HUES6 (cell line): Measurements from ENCODE around the gene CELF5.
"Not testable (repeated sequence)": the region's sequence is repeated elsewhere in the genome, so short reads cannot be mapped to it uniquely, and the experiment has no call there.

Experiments used
- H3K27ac ChIP-seq: 2 replicates; pipeline ENCODE4 v1.7.0; 2013; ENCODE audit warnings: low read depth, mild to moderate bottlenecking, low read length, inconsistent platforms
- H3K27me3 ChIP-seq: 2 replicates; pipeline ENCODE4 v1.6.1; 2013; ENCODE audit warnings: low read length; ENCODE audit not compliant: control insufficient read depth, insufficient read depth
- H3K36me3 ChIP-seq: 2 replicates; pipeline ENCODE4 v1.6.1; 2013; ENCODE audit warnings: low read length; ENCODE audit not compliant: control insufficient read depth, insufficient read depth
- H3K4me1 ChIP-seq: 2 replicates; pipeline ENCODE4 v1.6.1; 2013; ENCODE audit warnings: low read length; ENCODE audit not compliant: control insufficient read depth, insufficient read depth
- H3K4me3 ChIP-seq: 2 replicates; pipeline ENCODE4 v1.5.1; 2013; ENCODE audit warnings: low read depth, low read length
- H3K9ac ChIP-seq: one replicate; pipeline ENCODE4 v1.6.1; 2013; ENCODE audit warnings: mild to moderate bottlenecking, low read length
- H3K9me3 ChIP-seq: 2 replicates; pipeline ENCODE4 v1.6.1; 2013; ENCODE audit warnings: low read depth, low read length; ENCODE audit not compliant: control insufficient read depth, insufficient read depth

Gene CELF5

DNA sequence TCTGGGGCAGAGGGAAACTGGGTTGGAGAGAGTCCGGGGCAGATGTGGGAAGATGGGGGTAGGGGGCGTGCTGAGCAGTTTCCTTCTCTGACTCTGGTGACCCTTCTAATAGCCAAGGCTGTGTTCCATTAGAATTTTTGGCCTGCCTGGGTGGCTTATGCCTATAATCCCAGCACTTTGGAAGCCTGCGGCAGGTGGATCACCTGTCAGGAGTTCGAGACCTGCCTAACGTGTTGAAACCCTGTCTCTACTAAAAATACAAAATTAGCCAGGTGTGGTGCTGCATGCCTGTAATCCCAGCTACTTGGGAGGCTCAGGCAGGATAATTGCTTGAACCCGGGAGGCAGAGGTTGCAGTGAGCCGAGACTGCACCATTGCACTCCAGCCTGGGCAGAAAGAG lies 21.6 kb upstream of the CELF5 start:
- not testable (repeated sequence) for H3K27ac ChIP-seq, H3K9me3 ChIP-seq, H3K9ac ChIP-seq, H3K4me1 ChIP-seq, H3K27me3 ChIP-seq, H3K4me3 ChIP-seq
- peaks cover 71% of the 10 kb centered on the region for H3K36me3 ChIP-seq

DNA sequence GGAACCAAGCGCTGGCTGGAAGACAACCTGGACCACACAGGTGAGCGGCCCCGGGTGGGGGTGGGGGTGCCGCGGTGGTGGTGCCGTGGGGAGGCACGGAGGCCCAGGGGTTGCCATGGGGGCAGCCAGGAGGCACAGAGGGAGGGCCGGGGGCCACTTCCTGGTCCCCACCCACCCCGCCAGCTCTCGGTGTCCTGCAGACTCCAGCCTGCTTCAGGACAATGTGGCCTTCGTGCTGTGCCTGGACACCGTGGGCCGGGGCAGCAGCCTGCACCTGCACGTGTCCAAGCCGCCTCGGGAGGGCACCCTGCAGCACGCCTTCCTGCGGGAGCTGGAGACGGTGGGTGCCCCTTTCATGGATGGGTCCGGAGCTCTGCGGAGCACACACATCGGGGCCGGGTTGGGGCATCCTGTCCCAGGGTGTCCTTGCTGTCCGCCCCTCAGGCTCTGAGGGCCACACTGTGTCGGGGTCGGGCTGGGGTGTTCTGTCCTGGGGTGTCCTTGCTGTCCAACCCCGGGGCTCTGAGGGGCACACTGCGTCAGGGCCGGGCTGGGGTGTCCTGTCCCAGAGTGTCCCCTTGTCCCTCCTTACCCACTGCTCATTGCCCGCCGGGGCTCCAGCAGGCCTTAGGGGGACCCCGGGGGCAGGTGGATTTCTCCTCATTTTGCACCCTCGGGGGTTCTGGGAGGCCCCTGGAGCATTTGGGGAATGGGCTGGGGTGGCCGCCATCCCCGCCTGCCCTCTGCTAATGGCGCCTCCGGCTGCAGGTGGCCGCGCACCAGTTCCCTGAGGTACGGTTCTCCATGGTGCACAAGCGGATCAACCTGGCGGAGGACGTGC lies 20.4 kb upstream of the CELF5 start:
- Histone ChIP-seq H3K27ac (no peak overlapping the region), H3K9ac (no peak overlapping the region), H3K36me3 (peaks cover 77% of the 10 kb centered on the region), H3K27me3 (no peaks in the 10 kb centered on the region), H3K4me3 (no peak overlapping the region), H3K9me3 (no peaks in the 10 kb centered on the region), H3K4me1 (peaks cover 6% of the 10 kb centered on the region; the same call in 1 of the 2 replicates)

DNA sequence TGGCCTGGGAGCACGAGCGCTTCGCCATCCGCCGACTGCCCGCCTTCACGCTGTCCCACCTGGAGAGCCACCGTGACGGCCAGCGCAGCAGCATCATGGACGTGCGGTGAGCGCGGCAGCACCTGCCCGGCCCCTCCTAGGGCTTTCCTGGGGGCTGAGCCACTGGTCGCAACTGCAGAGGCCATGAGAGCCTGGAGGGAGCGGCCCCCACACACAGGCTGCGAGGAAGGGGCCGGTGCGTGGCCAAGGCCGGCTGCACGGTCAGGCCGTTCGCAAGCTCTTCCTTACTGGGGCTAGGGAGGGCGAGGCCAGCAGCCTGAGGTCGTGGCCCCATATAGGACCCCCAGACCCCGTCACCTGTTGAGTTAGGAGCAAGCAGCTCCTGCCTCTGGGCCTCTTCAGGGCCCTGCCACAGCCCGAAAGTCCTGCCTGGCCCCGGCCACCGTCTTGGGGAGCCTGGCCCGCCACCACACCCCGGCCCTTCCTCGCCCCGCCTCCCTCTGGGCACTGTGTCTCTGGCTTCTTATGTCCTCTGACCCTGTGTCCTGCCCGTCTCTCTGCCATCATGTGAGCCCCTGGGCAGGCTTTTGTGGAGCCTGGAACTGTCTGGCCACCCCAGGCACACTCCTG lies 19.7 kb upstream of the CELF5 start:
- no peak overlapping the region for H3K27ac ChIP-seq
- H3K27me3 ChIP-seq = no peaks in the 10 kb centered on the region
- H3K9ac ChIP-seq = no peak overlapping the region
- H3K9me3 ChIP-seq = no peaks in the 10 kb centered on the region
- H3K36me3 ChIP-seq = peaks cover 76% of the 10 kb centered on the region
- H3K4me3 ChIP-seq = no peak overlapping the region
- peaks cover 6% of the 10 kb centered on the region; the same call in 1 of the 2 replicates for H3K4me1 ChIP-seq

DNA sequence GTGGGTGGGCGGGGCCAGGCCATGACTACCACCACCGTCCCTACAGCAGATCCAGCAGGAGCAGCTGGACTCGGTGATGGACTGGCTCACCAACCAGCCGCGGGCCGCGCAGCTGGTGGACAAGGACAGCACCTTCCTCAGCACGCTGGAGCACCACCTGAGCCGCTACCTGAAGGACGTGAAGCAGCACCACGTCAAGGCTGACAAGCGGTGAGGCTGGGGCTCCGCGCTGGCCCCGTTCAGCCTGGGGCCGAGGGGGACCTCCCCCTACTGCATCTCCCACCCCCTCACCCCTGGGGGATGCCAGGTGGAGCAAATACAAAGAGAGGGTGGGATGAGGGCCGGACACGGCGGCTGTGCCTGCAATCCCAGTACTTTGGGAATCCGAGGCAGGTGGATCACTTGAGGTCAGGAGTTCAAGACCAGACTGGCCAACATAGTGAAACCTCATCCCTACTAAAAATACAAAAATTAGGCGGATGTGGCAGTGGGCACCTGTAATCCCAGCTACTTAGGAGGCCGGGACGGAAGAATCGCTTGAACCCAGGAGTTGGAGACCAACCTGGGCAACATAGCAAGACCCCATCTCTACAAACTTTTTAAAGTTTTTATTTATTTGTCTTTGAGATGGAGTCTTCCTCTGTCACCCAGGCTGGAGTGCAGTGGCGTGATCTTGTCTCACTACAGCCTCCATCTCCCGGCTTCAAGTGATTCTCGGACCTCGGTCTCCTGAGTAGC lies 18.1 kb upstream of the CELF5 start:
- Histone ChIP-seq H3K27me3 (no peaks in the 10 kb centered on the region), H3K36me3 (peaks cover 68% of the 10 kb centered on the region), H3K27ac (no peak overlapping the region), H3K4me1 (peaks cover 11% of the 10 kb centered on the region), H3K4me3 (no peak overlapping the region), H3K9ac (no peak overlapping the region), H3K9me3 (no peaks in the 10 kb centered on the region)

DNA sequence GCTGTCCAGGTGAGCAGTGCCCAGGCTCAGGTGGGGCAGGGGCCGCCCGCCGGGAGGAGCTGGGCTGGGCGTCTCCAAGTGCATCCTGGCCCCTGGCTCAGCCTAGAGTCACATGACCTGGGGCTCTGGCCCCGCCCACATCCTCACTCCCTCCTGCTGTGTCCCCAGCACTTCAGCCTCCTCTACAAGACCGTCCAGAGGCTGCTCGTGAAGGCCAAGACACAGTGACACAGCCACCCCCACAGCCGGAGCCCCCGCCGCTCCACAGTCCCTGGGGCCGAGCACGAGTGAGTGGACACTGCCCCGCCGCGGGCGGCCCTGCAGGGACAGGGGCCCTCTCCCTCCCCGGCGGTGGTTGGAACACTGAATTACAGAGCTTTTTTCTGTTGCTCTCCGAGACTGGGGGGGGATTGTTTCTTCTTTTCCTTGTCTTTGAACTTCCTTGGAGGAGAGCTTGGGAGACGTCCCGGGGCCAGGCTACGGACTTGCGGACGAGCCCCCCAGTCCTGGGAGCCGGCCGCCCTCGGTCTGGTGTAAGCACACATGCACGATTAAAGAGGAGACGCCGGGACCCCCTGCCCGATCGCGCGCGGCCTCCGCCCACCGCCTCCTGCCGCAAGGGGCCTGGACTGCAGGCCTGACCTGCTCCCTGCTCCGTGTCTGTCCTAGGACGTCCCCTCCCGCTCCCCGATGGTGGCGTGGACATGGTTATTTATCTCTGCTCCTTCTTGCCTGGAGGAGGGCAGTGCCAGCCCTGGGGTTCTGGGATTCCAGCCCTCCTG lies 16.8 kb upstream of the CELF5 start:
- Histone ChIP-seq H3K4me3 (no peak overlapping the region), H3K36me3 (peaks cover 60% of the 10 kb centered on the region), H3K4me1 (peaks cover 11% of the 10 kb centered on the region), H3K27ac (no peak overlapping the region), H3K9me3 (no peaks in the 10 kb centered on the region), H3K27me3 (no peaks in the 10 kb centered on the region), H3K9ac (no peak overlapping the region)

DNA sequence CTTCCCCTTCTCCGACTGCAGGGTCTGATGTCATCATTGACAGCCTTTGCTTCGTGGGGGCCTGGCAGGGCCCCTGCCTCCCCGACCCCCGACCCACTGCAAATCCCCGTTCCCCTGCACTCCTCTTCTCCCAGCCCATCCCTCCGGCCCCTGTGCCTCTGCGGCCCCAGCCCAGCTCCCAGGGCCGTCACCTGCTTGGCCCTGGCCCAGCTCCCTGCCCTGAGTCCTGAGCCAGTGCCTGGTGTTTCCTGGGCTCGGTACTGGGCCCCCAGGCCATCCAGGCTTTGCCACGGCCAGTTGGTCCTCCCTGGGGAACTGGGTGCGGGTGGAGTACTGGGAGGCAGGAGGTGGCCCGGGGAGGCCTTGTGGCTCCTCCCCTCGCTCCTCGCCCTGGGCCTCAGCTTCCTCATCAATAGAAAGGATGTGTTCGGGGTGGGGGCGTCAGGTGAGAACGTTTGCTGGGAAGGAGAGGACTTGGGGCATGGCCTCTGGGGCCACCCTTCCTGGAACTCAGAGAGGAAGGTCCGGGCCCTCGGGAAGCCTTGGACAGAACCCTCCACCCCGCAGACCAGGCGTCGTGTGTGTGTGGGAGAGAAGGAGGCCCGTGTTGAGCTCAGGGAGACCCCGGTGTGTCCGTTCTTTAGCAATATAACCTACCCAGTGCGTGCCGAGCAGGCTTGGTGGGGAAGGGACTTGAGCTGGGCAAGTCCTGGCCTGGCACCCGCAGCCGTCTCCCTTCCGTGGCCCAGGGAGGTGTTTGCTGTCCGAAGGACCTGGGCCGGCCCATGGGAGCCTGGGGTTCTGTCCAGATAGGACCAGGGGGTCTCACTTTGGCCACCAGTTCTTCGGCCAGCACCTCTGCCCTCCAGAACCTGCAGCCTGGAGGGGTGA lies 15.9 kb upstream of the CELF5 start:
- no peaks in the 10 kb centered on the region for H3K9me3 ChIP-seq
- H3K36me3 ChIP-seq = peaks cover 56% of the 10 kb centered on the region
- H3K27me3 ChIP-seq = no peaks in the 10 kb centered on the region
- peaks cover 11% of the 10 kb centered on the region for H3K4me1 ChIP-seq
- no peak overlapping the region for H3K4me3 ChIP-seq
- H3K9ac ChIP-seq = no peak overlapping the region
- no peak overlapping the region for H3K27ac ChIP-seq

DNA sequence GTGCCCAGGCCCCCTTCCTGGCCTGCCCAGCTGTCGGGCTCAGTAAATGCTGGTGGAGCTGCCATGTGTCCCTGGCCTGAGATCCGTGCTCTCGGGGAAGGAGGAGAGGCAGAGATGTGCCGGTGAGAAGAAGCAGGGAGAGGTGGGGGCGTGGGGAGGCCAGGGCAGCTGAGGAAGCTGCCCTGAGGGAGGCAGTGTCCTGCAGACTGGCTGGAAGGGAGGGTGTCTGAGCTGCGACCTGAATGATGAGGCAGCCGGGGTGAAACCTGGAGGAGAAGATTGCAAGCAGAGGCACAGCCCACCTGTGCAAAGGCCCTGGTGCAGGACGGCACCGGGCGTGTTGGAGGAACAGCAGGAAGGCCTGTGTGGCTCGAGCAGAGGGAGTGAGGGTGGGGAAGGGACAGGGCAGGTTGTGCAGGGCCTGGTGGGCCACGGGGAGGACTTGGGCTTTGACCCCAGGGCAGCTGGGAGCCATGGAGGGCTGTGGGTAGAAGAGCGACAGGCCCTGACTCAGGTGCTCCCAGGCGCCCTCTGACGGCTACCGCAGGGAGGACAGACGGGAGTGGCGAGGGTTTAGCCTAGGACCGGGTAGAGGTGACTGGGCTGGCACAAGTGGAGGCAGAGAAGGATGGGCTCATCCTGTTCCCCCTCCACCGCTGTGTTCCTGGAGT lies 14.0 kb upstream of the CELF5 start:
- Histone ChIP-seq H3K27me3 (no peaks in the 10 kb centered on the region), H3K9me3 (no peaks in the 10 kb centered on the region), H3K9ac (no peak overlapping the region), H3K36me3 (peaks cover 37% of the 10 kb centered on the region), H3K4me3 (no peak overlapping the region), H3K27ac (no peak overlapping the region), H3K4me1 (peaks cover 11% of the 10 kb centered on the region)

DNA sequence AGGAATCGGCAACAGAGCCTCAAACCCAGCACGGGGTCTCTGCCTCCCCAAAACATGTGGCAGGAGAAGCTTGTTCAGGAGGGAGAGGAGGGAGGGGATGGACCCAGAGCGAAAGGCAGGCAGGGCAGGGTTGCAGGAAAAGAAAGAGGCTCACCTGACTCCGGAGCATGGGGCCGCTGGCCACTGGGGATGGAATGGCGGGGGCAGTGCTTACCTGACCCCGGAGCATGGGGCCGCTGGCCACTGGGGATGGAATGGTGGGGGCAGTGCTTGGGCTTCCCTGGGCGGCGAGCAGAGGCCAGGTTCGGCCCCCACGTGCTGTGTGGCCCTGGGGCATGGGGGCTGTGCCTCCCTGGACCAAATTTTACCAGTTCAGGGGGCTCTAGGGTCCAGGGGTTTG lies 13.3 kb upstream of the CELF5 start:
- Histone ChIP-seq H3K4me1 (peaks cover 11% of the 10 kb centered on the region), H3K27ac (no peak overlapping the region), H3K9me3 (no peaks in the 10 kb centered on the region), H3K27me3 (no peaks in the 10 kb centered on the region), H3K9ac (no peak overlapping the region), H3K4me3 (no peak overlapping the region), H3K36me3 (peaks cover 31% of the 10 kb centered on the region)

DNA sequence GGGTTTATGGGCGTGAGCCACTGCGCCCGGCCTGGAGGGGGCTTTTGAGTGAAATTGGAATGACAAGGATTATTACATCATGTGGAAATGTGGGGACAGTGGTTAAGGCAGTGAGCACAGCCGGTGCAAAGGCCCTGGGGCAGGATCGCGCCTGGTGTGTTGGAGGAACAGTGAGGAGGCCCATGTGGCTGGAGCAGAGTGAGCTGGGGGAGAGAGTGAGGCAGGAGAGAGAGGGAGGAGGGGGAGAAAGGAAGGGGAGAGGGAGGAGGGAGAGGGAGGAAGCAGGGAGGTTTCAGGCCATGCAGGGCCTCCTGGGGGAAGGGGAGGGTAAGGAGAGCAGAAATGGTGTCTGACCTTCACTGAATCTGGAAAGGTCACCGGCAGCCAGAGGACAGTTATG lies 11.3 kb upstream of the CELF5 start:
- Histone ChIP-seq H3K4me1 (peaks cover 5% of the 10 kb centered on the region; the same call in 1 of the 2 replicates), H3K9me3 (no peaks in the 10 kb centered on the region), H3K9ac (no peak overlapping the region), H3K27me3 (no peaks in the 10 kb centered on the region), H3K27ac (no peak overlapping the region), H3K4me3 (no peak overlapping the region), H3K36me3 (peaks cover 16% of the 10 kb centered on the region)
